Left kidney (tissue), 2 donors: ENCODE data around the gene UBXN6. TPM values are rescaled to one million over a fixed set of nuclear protein-coding genes. Genes with fewer than 3 reads are reported as not detected.

ENCODE experiments used
- DNase-seq: peaks from one replicate; pipeline ENCODE4 v3.0.0-alpha.2; 2013
- polyA plus RNA-seq: library from polyadenylated mRNA; unstranded; fragments of 120-200 nt; gene quantifications from one replicate; pipeline ENCODE4 v1.2.1, GENCODE V29; 2013; ENCODE audit not compliant: insufficient read length

Gene UBXN6
- polyA plus RNA-seq, 1 donor, result 90.3 TPM

- no peak for DNase-seq
These were observed 43.3 kb downstream of the UBXN6 start for GRCh38 chr19:4414144-4414799.

- no peak for DNase-seq
These were observed 44.0 kb downstream of the UBXN6 start for GRCh38 chr19:4413588-4413987.

GRCh38 chr19:4409123-4409933 lies 48.3 kb downstream of the UBXN6 start:
- no peak for DNase-seq

GRCh38 chr19:4406626-4407025 lies 51.0 kb downstream of the UBXN6 start:
- no peak for DNase-seq

DNA sequence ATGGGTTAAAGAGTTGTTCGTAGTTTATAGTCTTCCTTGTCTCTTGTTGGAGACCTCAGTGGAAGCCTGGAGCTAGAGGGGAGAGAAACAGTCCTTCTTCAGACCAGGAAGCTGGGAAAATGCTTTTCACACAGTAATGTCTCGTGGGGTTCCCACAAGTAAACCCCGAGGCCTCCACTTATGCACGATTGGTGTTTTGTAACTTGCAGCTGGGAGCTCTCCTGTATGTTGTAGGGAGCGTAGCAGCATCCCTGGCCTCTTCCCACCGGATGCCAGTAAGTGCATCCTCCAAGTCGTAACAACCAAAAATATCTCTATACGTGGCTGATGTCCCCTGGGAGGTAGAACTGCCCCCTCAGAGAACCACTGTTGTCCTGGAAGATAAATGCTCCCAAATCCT lies 51.6 kb downstream of the UBXN6 start:
- DNase-seq, result no peak

DNA sequence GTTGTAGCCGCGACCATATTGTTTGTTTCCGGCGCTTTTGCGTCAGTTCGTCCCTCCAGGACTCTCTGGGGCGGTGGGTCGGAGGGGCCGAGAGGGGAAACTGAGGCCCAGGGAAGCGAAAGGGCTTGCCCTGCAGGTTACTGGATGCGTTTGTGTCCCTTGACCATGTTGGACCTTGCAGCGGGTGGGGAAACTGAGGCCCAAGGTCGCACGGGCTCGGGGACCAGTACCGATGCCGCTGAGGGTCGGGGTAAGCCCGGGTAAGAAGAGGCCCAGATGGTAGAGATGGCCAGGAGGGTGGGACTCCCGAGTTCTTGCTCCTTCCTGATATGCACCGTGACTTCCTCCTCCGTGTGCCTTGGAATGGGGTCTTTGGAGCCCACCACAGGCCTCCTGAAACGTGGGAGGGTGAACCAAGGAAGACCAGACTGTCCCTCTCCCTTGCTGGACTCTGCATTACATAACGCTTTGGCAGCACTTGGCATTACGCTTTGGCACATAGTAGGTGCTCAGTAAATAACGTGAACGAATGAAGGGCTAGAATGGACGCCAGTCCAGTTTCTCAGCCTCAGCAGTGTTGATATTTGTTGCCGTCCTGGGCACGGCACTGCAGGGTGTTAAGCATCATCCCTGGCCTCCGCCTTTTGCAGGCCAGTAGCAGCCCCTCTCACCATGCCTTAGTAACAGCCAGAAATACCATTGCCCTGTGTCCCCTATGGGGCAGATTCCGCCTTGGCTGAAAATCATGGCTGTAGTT lies 54.4 kb downstream of the UBXN6 start:
- DNase-seq, result no peak

- peak; percentile 99 for DNase-seq
These were observed 55.2 kb downstream of the UBXN6 start, which contains the start of gene CHAF1A for GRCh38 chr19:4402171-4403004. Gene CHAF1A (plus strand): TSS chr19:4402640. CDS start chr19:4402763, 123 bp downstream.

DNA sequence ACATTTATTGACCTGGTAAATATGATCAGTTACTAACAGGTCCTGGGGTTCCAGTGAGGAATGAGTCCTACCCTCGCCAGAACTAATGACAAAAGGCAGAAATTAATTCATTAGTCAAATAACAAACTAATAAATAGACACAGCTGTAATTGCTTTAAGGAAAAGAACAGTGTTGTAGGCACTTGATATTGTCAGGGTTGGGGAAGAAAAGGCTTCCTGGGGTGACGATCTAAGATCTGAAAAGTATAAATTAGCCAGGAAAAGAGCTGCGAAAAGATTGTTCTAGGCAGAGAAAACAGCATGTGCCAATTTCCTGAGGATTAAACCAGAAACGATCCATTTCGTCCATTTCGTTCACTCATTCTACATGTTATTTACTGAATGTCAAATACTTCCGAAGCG lies 55.8 kb downstream of the UBXN6 start:
- DNase-seq, result no peak

GRCh38 chr19:4400135-4400936 lies 57.3 kb downstream of the UBXN6 start, which contains the start of gene SH3GL1:
Gene SH3GL1 (minus strand): TSS chr19:4400547. CDS start chr19:4400368, 179 bp downstream.
- peak; percentile 89 for DNase-seq

DNA sequence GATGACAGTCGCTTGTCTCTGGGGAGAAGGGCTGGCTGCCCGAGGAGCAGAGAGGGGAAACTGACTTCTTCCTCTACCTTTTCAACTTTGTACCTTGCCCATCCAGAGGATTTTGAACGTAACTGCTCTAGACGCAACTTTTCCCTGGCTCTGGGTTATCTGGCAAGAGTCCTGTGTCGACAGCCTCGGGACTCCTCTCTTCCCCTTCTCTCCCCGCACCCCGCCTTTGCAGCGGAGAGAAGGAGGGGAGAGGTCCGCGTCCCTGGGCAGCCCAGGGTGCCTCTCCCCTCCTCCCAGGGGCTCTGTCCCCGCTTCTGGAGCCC lies 57.8 kb downstream of the UBXN6 start:
- DNase-seq, result no peak

DNA sequence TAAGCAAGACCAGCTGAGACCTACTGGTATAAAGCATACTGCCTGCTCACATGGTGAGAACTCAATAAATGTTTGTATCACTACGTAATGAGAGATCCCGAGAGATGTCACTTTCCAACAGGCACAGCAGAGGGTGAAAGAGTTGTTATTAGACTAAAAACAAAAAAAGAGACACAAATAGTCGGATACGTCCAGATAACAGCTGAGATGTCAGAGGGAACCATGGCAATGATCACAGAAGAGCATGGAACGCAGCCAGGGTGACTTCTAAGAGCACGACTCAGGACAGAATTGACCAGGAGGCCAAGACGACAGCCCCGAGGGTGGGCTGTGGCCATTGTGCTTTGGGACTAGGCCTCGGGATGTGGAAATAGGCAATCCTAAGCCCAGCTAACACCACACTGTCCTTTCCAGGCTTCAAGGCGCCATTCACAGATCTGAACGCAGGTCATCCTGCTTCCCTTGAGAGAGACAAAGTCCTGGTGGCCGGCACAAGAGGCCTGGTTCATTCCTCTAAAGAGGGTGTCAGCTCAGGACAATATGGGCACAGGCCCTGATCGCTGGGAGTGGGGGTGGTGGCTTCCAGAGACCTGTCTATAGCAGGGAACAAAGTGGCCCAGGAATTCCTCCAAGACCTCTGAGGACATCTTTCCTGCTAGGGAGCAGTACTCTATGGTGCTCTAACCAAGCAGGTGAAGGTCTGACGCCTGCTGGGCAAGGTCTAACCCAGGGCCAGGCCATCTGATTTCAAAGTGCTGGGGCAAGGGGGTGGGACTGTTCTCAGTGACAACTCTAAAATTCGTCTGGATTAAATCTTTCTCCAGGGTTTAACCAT lies 60.4 kb downstream of the UBXN6 start:
- DNase-seq, result no peak

Other genes starting within 250 kb of the UBXN6 start
- gene EBI3, start 228.3 kb downstream of the UBXN6 start, polyA plus RNA-seq, result 0.35 TPM
- 16.6 TPM for gene YJU2, start 210.7 kb downstream of the UBXN6 start, polyA plus RNA-seq
- 2.4 TPM for gene SHD, start 178.5 kb downstream of the UBXN6 start, polyA plus RNA-seq
- 0.42 TPM for gene TMIGD2, start 155.4 kb downstream of the UBXN6 start, polyA plus RNA-seq
- gene FSD1, start 153.2 kb downstream of the UBXN6 start, polyA plus RNA-seq, result 7.2 TPM
- gene STAP2, start 119.0 kb downstream of the UBXN6 start, polyA plus RNA-seq, result 23.3 TPM
- gene MPND, start 114.2 kb downstream of the UBXN6 start, polyA plus RNA-seq, result 23.2 TPM
- 54.0 TPM for gene SH3GL1, start 57.2 kb downstream of the UBXN6 start, polyA plus RNA-seq
- 33.5 TPM for gene CHAF1A, start 55.2 kb downstream of the UBXN6 start, polyA plus RNA-seq
- gene HDGFL2, start 14.5 kb upstream of the UBXN6 start, polyA plus RNA-seq, result 58.8 TPM
- 1.3 TPM for gene PLIN4, start 60.7 kb upstream of the UBXN6 start, polyA plus RNA-seq
- 5.3 TPM for gene PLIN5, start 77.4 kb upstream of the UBXN6 start, polyA plus RNA-seq
- 0.90 TPM for gene LRG1, start 82.2 kb upstream of the UBXN6 start, polyA plus RNA-seq
- 1.5 TPM for gene SEMA6B, start 101.9 kb upstream of the UBXN6 start, polyA plus RNA-seq
- gene TNFAIP8L1, start 181.7 kb upstream of the UBXN6 start, polyA plus RNA-seq, result 13.5 TPM
- 59.2 TPM for gene MYDGF, start 212.5 kb upstream of the UBXN6 start, polyA plus RNA-seq